GM23338 (cell line): Measurements from ENCODE around the gene ABCC1. TPM values are rescaled to one million over a fixed set of nuclear protein-coding genes. Genes with fewer than 3 reads are reported as not detected.

Experiments used
- ATAC-seq: fragments of 200-7000 bp; cut with Tn5 transposase; 3 replicates; pipeline ENCODE4 v1.9.1; 2020
- DNase-seq: peaks from one replicate; pipeline ENCODE4 v3.0.0-alpha.2; 2015; ENCODE audit warnings: low spot score
- H2AFZ ChIP-seq: fragments of 200-600 bp; sonication (generic); 2 replicates; pipeline ENCODE4 v1.8.0; 2016; ENCODE audit warnings: antibody characterized with exemption, mild to moderate bottlenecking, moderate library complexity
- H3F3A ChIP-seq: fragments of 200-600 bp; sonication (generic); replicated peaks from 2 replicates; pipeline ENCODE4 v1.8.0; 2017; ENCODE audit warnings: antibody characterized with exemption, mixed run types, low read depth
- H3K27ac ChIP-seq: fragments of 200-600 bp; sonication (generic); 2 replicates; pipeline ENCODE4 v1.6.1; 2016; ENCODE audit warnings: low read depth
- H3K27me3 ChIP-seq: fragments of 200-600 bp; sonication (generic); 2 replicates; pipeline ENCODE4 v1.8.0; 2016; ENCODE audit warnings: mild to moderate bottlenecking, mixed run types, moderate library complexity; ENCODE audit not compliant: insufficient read depth
- H3K36me3 ChIP-seq: fragments of 200-600 bp; sonication (generic); 2 replicates; pipeline ENCODE4 v1.8.0; 2016; ENCODE audit warnings: mild to moderate bottlenecking; ENCODE audit not compliant: insufficient read depth
- H3K4me1 ChIP-seq: fragments of 200-600 bp; sonication (generic); 2 replicates; pipeline ENCODE4 v1.8.0; 2016; ENCODE audit warnings: mild to moderate bottlenecking, moderate library complexity; ENCODE audit not compliant: insufficient read depth
- H3K4me2 ChIP-seq: fragments of 200-600 bp; sonication (generic); 2 replicates; pipeline ENCODE4 v1.7.1; 2017; ENCODE audit warnings: mixed run types
- H3K4me3 ChIP-seq: fragments of 200-600 bp; sonication (generic); 2 replicates; pipeline ENCODE4 v1.6.1; 2016; ENCODE audit warnings: mixed run types
- H3K79me2 ChIP-seq: fragments of 200-600 bp; sonication (generic); replicated peaks from 2 replicates; pipeline ENCODE4 v1.8.0; 2017; ENCODE audit warnings: mild to moderate bottlenecking; ENCODE audit not compliant: insufficient read depth
- H3K9me2 ChIP-seq: fragments of 200-600 bp; sonication (generic); 2 replicates; pipeline ENCODE4 v1.8.0; 2017; ENCODE audit not compliant: insufficient read depth
- H4K20me1 ChIP-seq: fragments of 200-600 bp; sonication (generic); replicated peaks from 2 replicates; pipeline ENCODE4 v1.8.0; 2017; ENCODE audit warnings: mild to moderate bottlenecking; ENCODE audit not compliant: insufficient read depth
- H3K27ac Mint-ChIP-seq: 2 replicates; pipeline ENCODE4 v1.8.0; 2020; ENCODE audit warnings: inconsistent platforms, mild to moderate bottlenecking, moderate library complexity, mixed read lengths
- H3K27me3 Mint-ChIP-seq: 3 replicates; pipeline ENCODE4 v1.8.0; 2022; ENCODE audit warnings: low read depth, mild to moderate bottlenecking, moderate library complexity, mixed read lengths, inconsistent platforms; ENCODE audit not compliant: insufficient read depth, poor library complexity
- H3K36me3 Mint-ChIP-seq: 3 replicates; pipeline ENCODE4 v1.8.0; 2021; ENCODE audit warnings: low read depth, mild to moderate bottlenecking, inconsistent platforms, moderate library complexity, mixed read lengths
- H3K4me1 Mint-ChIP-seq: 3 replicates; pipeline ENCODE4 v1.8.0; 2020; ENCODE audit warnings: mild to moderate bottlenecking, inconsistent platforms, mixed read lengths
- H3K4me3 Mint-ChIP-seq: 3 replicates; pipeline ENCODE4 v1.8.0; 2021; ENCODE audit warnings: moderate library complexity, mild to moderate bottlenecking, inconsistent platforms, mixed read lengths
- H3K9me3 Mint-ChIP-seq: 3 replicates; pipeline ENCODE4 v1.8.0; 2020; ENCODE audit warnings: moderate library complexity, mild to moderate bottlenecking, inconsistent platforms, mixed read lengths
- CREB1 ChIP-seq: fragments of 250-450 bp; sonication (Bioruptor Pico); IDR thresholded peaks from 2 replicates; pipeline ENCODE4 v1.5.0; 2020; ENCODE audit warnings: low read depth, mild to moderate bottlenecking, moderate library complexity
- CTCF ChIP-seq, 2 experiments: fragments of 200-600 bp in 1 of 2; sonication (generic) in 1 of 2; conservative IDR thresholded peaks; 2 replicates each; pipeline versions ENCODE4 v1.5.1 to v1.6.1; 2016 to 2017; ENCODE audit warnings: antibody characterized with exemption in 2 of 2, low read depth in 2 of 2, mild to moderate bottlenecking in 2 of 2, moderate library complexity in 1 of 2
- ETS1 ChIP-seq: IDR thresholded peaks from 2 replicates; pipeline ENCODE4 v1.6.1; 2016; ENCODE audit warnings: antibody characterized with exemption
- EZH2 ChIP-seq: fragments of 200-600 bp; sonication (generic); IDR thresholded peaks from one replicate; pipeline ENCODE4 v1.8.0; 2017; ENCODE audit warnings: antibody characterized with exemption, mild to moderate bottlenecking, low read depth; ENCODE audit not compliant: unreplicated experiment
- EZH2phosphoT487 ChIP-seq: fragments of 200-600 bp; sonication (generic); IDR thresholded peaks from one replicate; pipeline ENCODE4 v1.8.1; 2018; ENCODE audit warnings: antibody characterized with exemption; ENCODE audit not compliant: unreplicated experiment
- JUNB ChIP-seq: IDR thresholded peaks from one replicate; pipeline ENCODE4 v1.6.1; 2016; ENCODE audit warnings: antibody characterized with exemption; ENCODE audit not compliant: unreplicated experiment
- NANOG ChIP-seq: IDR thresholded peaks from 2 replicates; pipeline ENCODE4 v1.6.1; 2016; ENCODE audit warnings: antibody characterized with exemption, borderline replicate concordance
- POLR2AphosphoS5 ChIP-seq: IDR thresholded peaks from 2 replicates; pipeline ENCODE4 v1.6.1; 2016; ENCODE audit warnings: antibody characterized with exemption, low read depth
- REST ChIP-seq: IDR thresholded peaks from one replicate; pipeline ENCODE4 v1.6.1; 2018; ENCODE audit warnings: antibody characterized with exemption; ENCODE audit not compliant: unreplicated experiment
- STAT1 ChIP-seq: IDR thresholded peaks from one replicate; pipeline ENCODE4 v1.6.1; 2016; ENCODE audit warnings: antibody characterized with exemption; ENCODE audit not compliant: unreplicated experiment
- ZNF114 ChIP-seq: fragments of 250-450 bp; sonication (Bioruptor Pico); IDR thresholded peaks from 2 replicates; pipeline ENCODE4 v1.5.0; 2020; ENCODE audit warnings: mild to moderate bottlenecking, moderate library complexity
- ZNF331 ChIP-seq: fragments of 250-450 bp; sonication (Bioruptor Pico); IDR thresholded peaks from 2 replicates; pipeline ENCODE4 v1.5.0; 2020; ENCODE audit warnings: low read depth, mild to moderate bottlenecking, moderate library complexity
- polyA plus RNA-seq: library from polyadenylated mRNA; unstranded; fragments of >200 nt; fragmentation: Nextera tagmentation; extraction: Ambion mirVana; gene quantifications from 2 replicates; pipeline ENCODE4 v1.2.1, GENCODE V29; 2016
- total RNA-seq: library from RNA; depleted of rRNA; stranded (reverse); fragments of >200 nt; shearing (Covaris generic); gene quantifications from 2 replicates; pipeline ENCODE4 v1.2.3, GENCODE V29; 2014

The ABCC1 gene
- total and polyA plus RNA-seq, 2 experiments from 2014 or later = 11.0 to 46.6 TPM

GRCh38 chr16:15952265-15952711, 2.9 kb downstream of the ABCC1 start (continued):
- no peak for TF ChIP-seq ETS1
- no peak for TF ChIP-seq STAT1
- no peak for TF ChIP-seq REST
- no peak for TF ChIP-seq JUNB
- no peak for TF ChIP-seq EZH2
- TF ChIP-seq ZNF331 (CRISPR knock-in tag) = no peak
- TF ChIP-seq EZH2phosphoT487 = no peak
- TF ChIP-seq POLR2AphosphoS5 = no peak
- TF ChIP-seq ZNF114 (CRISPR knock-in tag) = no peak
- TF ChIP-seq CREB1 (CRISPR knock-in tag) = no peak

- Histone ChIP-seq H3K36me3 (no peaks in the 10 kb centered on the region), H3K27ac (no peak overlapping the region), H3K4me2 (no peak overlapping the region), H2AFZ (no peak overlapping the region), H3K4me1 (peaks cover 30% of the 10 kb centered on the region), H3K9me2 (no peaks in the 10 kb centered on the region), H4K20me1 (peaks cover 49% of the 10 kb centered on the region), H3K27me3 (no peaks in the 10 kb centered on the region), H3F3A (0 out of 2 replicates have a peak, but pooled peaks cover 3% of the 10 kb centered on the region), H3K79me2 (peaks cover 87% of the 10 kb centered on the region), H3K4me3 (no peak overlapping the region)
- Mint-ChIP-seq H3K36me3 (peaks cover 10% of the 10 kb centered on the region; the same call in 1 of the 3 replicates), H3K4me1 (peaks cover 21% of the 10 kb centered on the region), H3K27me3 (peaks cover 10% of the 10 kb centered on the region), H3K4me3 (no peak overlapping the region), H3K27ac (peak overlapping the region; percentile 52; the same call in 1 of the 2 replicates), H3K9me3 (no peaks in the 10 kb centered on the region)
- no peak for DNase-seq
- ATAC-seq = no peak
- TF ChIP-seq CTCF (conservative IDR thresholded peaks at IDR 0.05; ENCODE audit: low read depth in 2 of 2) (no peak), ZNF114 (CRISPR knock-in tag) (no peak), EZH2phosphoT487 (no peak), POLR2AphosphoS5 (no peak), EZH2 (no peak), JUNB (no peak), NANOG (no peak), REST (no peak), CREB1 (CRISPR knock-in tag) (no peak)
Measured at GRCh38 chr16:15953477-15953876, 4.1 kb downstream of the ABCC1 start.
